SK-N-SH (cell line): Measurements from ENCODE around the gene ZNF487. TPM values are rescaled to one million over a fixed set of nuclear protein-coding genes. Genes with fewer than 3 reads are reported as not detected.

Experiments used
- CTCF ChIA-PET: fragments of 300-600, 350-600 bp; formaldehyde crosslinking; extraction: SDS; loops from one replicate; lab custom pipeline; 2021; lab: Yijun Ruan, JAX
- POLR2A ChIA-PET: fragments of 350-600 bp; sonication (Branson Sonifier 250); formaldehyde crosslinking; extraction: SDS; loops from one replicate; lab custom pipeline; 2020; ENCODE audit warnings: antibody characterized with exemption, inconsistent platforms; lab: Yijun Ruan, JAX
- DNase-seq: peaks from one replicate; pipeline ENCODE4 v3.0.0; 2012
- H2AFZ ChIP-seq: fragments of 200-600 bp; sonication (generic); 2 replicates; pipeline ENCODE4 v1.8.1; 2016; ENCODE audit warnings: antibody characterized with exemption, mild to moderate bottlenecking, low read depth
- H3F3A ChIP-seq: fragments of 200-600 bp; sonication (generic); replicated peaks from 2 replicates; pipeline ENCODE3; 2016; ENCODE audit warnings: antibody characterized with exemption, mild to moderate bottlenecking; ENCODE audit not compliant: insufficient read depth
- H3K27ac ChIP-seq, 2 experiments: fragments of 200-500 bp in 1 of 2; fragments of 200-600 bp in 1 of 2; sonication (Bioruptor generic) in 1 of 2; sonication (generic), shearing (Covaris generic) in 1 of 2; 2 replicates each; pipeline versions ENCODE4 v1.5.1 to v1.6.1; 2014 to 2016; ENCODE audit warnings: low read depth in 2 of 2, inconsistent platforms in 1 of 2, low read length in 1 of 2, mild to moderate bottlenecking in 1 of 2, mixed read lengths in 1 of 2
- H3K27me3 ChIP-seq: fragments of 200-600 bp; sonication (generic), shearing (Covaris generic); 2 replicates; pipeline ENCODE4 v1.6.1; 2016; ENCODE audit warnings: mixed run types; ENCODE audit not compliant: insufficient read depth
- H3K36me3 ChIP-seq, 2 experiments: fragments of 200-500 bp in 1 of 2; fragments of 200-600 bp in 1 of 2; sonication (Bioruptor generic) in 1 of 2; sonication (generic) in 1 of 2; replicated peaks in 1 of 2; 2 replicates each; pipeline versions ENCODE3 to v1.5.1; 2014 to 2016; ENCODE audit warnings: low read length in 1 of 2, mild to moderate bottlenecking in 1 of 2; ENCODE audit not compliant: insufficient read depth in 2 of 2, control insufficient read depth in 1 of 2
- H3K4me1 ChIP-seq, 2 experiments: fragments of 200-500 bp in 1 of 2; fragments of 200-600 bp in 1 of 2; sonication (Bioruptor generic) in 1 of 2; sonication (generic), shearing (Covaris generic) in 1 of 2; 2 replicates each; pipeline versions ENCODE4 v1.5.1 to v1.6.1; 2014 to 2016; ENCODE audit warnings: low read depth in 1 of 2, low read length in 1 of 2, mixed run types in 1 of 2; ENCODE audit not compliant: insufficient read depth in 2 of 2, control insufficient read depth in 1 of 2
- H3K4me2 ChIP-seq: fragments of 200-600 bp; sonication (generic), shearing (Covaris generic); 2 replicates; pipeline ENCODE4 v1.6.1; 2017; ENCODE audit warnings: mixed run types
- H3K4me3 ChIP-seq, 2 experiments: fragments of 200-500 bp in 1 of 2; fragments of 200-600 bp in 1 of 2; sonication (Bioruptor generic) in 1 of 2; sonication (generic), shearing (Covaris generic) in 1 of 2; 2 replicates each; pipeline versions ENCODE4 v1.5.1 to v1.8.1; 2014 to 2016; ENCODE audit warnings: low read depth in 2 of 2, inconsistent platforms in 1 of 2, low read length in 1 of 2, mild to moderate bottlenecking in 1 of 2, mixed read lengths in 1 of 2, moderate library complexity in 1 of 2
- H3K79me2 ChIP-seq: fragments of 200-600 bp; sonication (generic); 2 replicates; pipeline ENCODE4 v1.8.1; 2017; ENCODE audit warnings: mild to moderate bottlenecking; ENCODE audit not compliant: insufficient read depth
- H3K9ac ChIP-seq: fragments of 200-600 bp; sonication (generic); 2 replicates; pipeline ENCODE4 v1.6.1; 2017; ENCODE audit warnings: mixed run types
- H3K9me2 ChIP-seq: fragments of 200-600 bp; sonication (generic); 2 replicates; pipeline ENCODE4 v1.6.1; 2017; ENCODE audit warnings: mixed run types
- H3K9me3 ChIP-seq: fragments of 200-600 bp; sonication (generic); 2 replicates; pipeline ENCODE4 v1.6.1; 2017; ENCODE audit warnings: mixed run types, mild to moderate bottlenecking, moderate library complexity
- H4K20me1 ChIP-seq: fragments of 200-600 bp; sonication (generic); 2 replicates; pipeline ENCODE4 v1.6.1; 2017; ENCODE audit warnings: mild to moderate bottlenecking, mixed run types; ENCODE audit not compliant: insufficient read depth
- CHD2 ChIP-seq: fragments of 150-350 bp; IDR thresholded peaks from 2 replicates; pipeline ENCODE4 v1.6.1; 2018; ENCODE audit warnings: low read length; ENCODE audit not compliant: partially characterized antibody
- ELF1 ChIP-seq: IDR thresholded peaks from 2 replicates; pipeline ENCODE4 v1.4.0; 2012
- EP300 ChIP-seq, 2 experiments: IDR thresholded peaks; 2 replicates each; pipeline versions ENCODE4 v1.4.0 to v1.6.1; 2012; ENCODE audit warnings: borderline replicate concordance in 1 of 2, low read depth in 1 of 2, low read length in 1 of 2
- EZH2phosphoT487 ChIP-seq: fragments of 200-600 bp; sonication (generic); IDR thresholded peaks from 2 replicates; pipeline ENCODE4 v1.6.1; 2017; ENCODE audit warnings: low read depth, mixed run types, mild to moderate bottlenecking, antibody characterized with exemption, moderate library complexity, borderline replicate concordance
- FOSL2 ChIP-seq: IDR thresholded peaks from 2 replicates; pipeline ENCODE4 v1.4.0; 2012; ENCODE audit warnings: low read depth, mild to moderate bottlenecking, moderate library complexity, borderline replicate concordance
- FOXJ3 ChIP-seq: sonication (generic); formaldehyde crosslinking; IDR thresholded peaks from 2 replicates; pipeline ENCODE4 v1.5.1; 2020; ENCODE audit warnings: mild to moderate bottlenecking, missing genetic modification reagents
- FOXM1 ChIP-seq: IDR thresholded peaks from 2 replicates; pipeline ENCODE4 v1.4.0; 2012; ENCODE audit warnings: low read depth, mild to moderate bottlenecking
- GABPA ChIP-seq: IDR thresholded peaks from 2 replicates; pipeline ENCODE4 v1.4.0; 2012; ENCODE audit warnings: low read depth, mild to moderate bottlenecking
- JUND ChIP-seq: IDR thresholded peaks from 2 replicates; pipeline ENCODE4 v1.4.0; 2012
- NFIC ChIP-seq: IDR thresholded peaks from 2 replicates; pipeline ENCODE4 v1.4.0; 2012; ENCODE audit warnings: borderline replicate concordance
- NRF1 ChIP-seq: IDR thresholded peaks from 2 replicates; pipeline ENCODE4 v1.6.1; 2012; ENCODE audit warnings: low read depth, mild to moderate bottlenecking, low read length
- RAD21 ChIP-seq: IDR thresholded peaks from 2 replicates; pipeline ENCODE4 v1.6.1; 2012; ENCODE audit warnings: mild to moderate bottlenecking, low read length
- RCOR1 ChIP-seq: fragments of 150-350 bp; IDR thresholded peaks from 2 replicates; pipeline ENCODE4 v1.6.1; 2017; ENCODE audit warnings: antibody characterized with exemption, low read length
- RFX5 ChIP-seq: IDR thresholded peaks from 2 replicates; pipeline ENCODE4 v1.6.1; 2012; ENCODE audit warnings: mild to moderate bottlenecking, improper control_type of control experiment, low read length
- RXRA ChIP-seq: IDR thresholded peaks from 2 replicates; pipeline ENCODE4 v1.4.0; 2012; ENCODE audit warnings: low read depth, mild to moderate bottlenecking, borderline replicate concordance
- SIN3A ChIP-seq: IDR thresholded peaks from 2 replicates; pipeline ENCODE4 v1.6.1; 2012; ENCODE audit warnings: low read depth, mild to moderate bottlenecking, low read length, moderate library complexity, borderline replicate concordance
- SMC3 ChIP-seq: IDR thresholded peaks from 2 replicates; pipeline ENCODE4 v1.6.1; 2012; ENCODE audit warnings: low read depth, low read length, improper control_type of control experiment
- TAF1 ChIP-seq: IDR thresholded peaks from 2 replicates; pipeline ENCODE4 v1.6.1; 2012; ENCODE audit warnings: low read depth, mild to moderate bottlenecking, low read length, moderate library complexity, borderline replicate concordance
- TCF12 ChIP-seq: IDR thresholded peaks from 2 replicates; pipeline ENCODE4 v1.4.0; 2012
- TEAD4 ChIP-seq: IDR thresholded peaks from 2 replicates; pipeline ENCODE4 v1.4.0; 2012; ENCODE audit warnings: mild to moderate bottlenecking, borderline replicate concordance; ENCODE audit not compliant: insufficient read depth
- YY1 ChIP-seq: IDR thresholded peaks from 2 replicates; pipeline ENCODE4 v1.4.0; 2012; ENCODE audit warnings: low read depth, mild to moderate bottlenecking
- WGBS: methylation state at CpG from one replicate; pipeline ENCODE4 v1.1.6; 2017; ENCODE audit warnings: low lambda C conversion rate; 5-methylcytosine and 5-hydroxymethylcytosine counted together
- polyA plus RNA-seq, 3 experiments: library from polyadenylated mRNA; depleted of rRNA; stranded (reverse); fragments of >200 nt; gene quantifications; 2 replicates each; pipeline ENCODE4 v1.2.3, GENCODE V29; 2012
- TF ChIP-seq, protein P1 (sequence below): fragments of 150-350 bp; IDR thresholded peaks from 2 replicates; pipeline ENCODE4 v1.6.1; 2016; ENCODE audit warnings: mild to moderate bottlenecking, low read depth, low read length
- TF ChIP-seq, protein P2 (sequence below): IDR thresholded peaks from 2 replicates; pipeline ENCODE4 v1.4.0; 2012; ENCODE audit warnings: low read depth, borderline replicate concordance
- TF ChIP-seq, protein P3 (sequence below): IDR thresholded peaks from 2 replicates; pipeline ENCODE4 v1.4.0; 2012; ENCODE audit warnings: low read depth
- TF ChIP-seq, protein P4 (sequence below): fragments of 200-600 bp; sonication (generic); IDR thresholded peaks from 2 replicates; pipeline ENCODE4 v1.6.1; 2017; ENCODE audit warnings: antibody characterized with exemption, mild to moderate bottlenecking, moderate library complexity
- TF ChIP-seq, protein P5 (sequence below): IDR thresholded peaks from 2 replicates; pipeline ENCODE4; 2012

ZNF487 gene
- polyA plus RNA-seq, 1 of the 3 experiments (the other 2 are of a cell fraction) = 2.7 TPM

DNA sequence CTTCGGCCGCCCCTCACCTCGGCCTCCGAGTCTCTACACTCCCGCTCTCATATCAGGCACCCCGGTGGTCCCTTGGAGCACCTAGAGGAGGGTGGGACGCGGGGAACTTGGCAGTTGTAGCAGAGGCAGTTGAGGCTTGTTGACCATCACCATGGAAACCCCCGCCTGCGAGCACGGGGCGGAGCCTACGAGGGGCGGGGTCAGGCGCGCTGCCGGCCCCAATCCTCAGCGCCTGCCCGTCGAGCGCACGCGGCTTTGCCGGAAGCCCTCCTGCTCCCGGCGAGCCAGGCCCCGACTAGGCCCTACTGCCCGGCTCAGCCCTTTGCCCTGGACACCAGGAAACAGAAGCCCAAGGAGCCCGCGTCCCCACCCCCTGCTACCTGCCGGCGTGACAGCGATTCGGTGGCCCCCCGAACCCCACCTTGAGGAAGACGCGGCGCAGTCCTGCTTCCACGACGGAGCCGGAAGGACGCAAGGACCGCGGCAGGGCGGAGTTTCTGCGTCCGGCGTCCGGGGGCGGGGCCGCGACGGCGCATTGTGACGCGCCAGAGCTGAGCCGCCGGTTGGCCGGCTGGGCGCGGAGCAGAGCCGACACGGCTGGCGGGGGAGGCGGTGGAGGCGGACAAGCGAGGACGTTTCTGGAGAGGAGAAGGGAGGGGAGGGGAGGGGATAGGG is 28.1 kb upstream of the ZNF487 start, which contains the start of gene HNRNPF:
TSS of gene HNRNPF (minus strand) at position 477 of the 675 bp plus-strand sequence. CDS start 21,302 bp downstream, outside the sequence.
- peaks cover 11 to 12% of the 10 kb centered on the region in 2 experiments; a peak in 2 of 4 replicates for H3K4me1 ChIP-seq
- under 1% methylated on average over 37 of the region's 68 CpGs for WGBS
- TF ChIP-seq TCF12 = no peak
- TF ChIP-seq FOSL2 = no peak
- TF ChIP-seq TEAD4 = no peak
- no peak for TF ChIP-seq SMC3
- TF ChIP-seq, protein P1, sequence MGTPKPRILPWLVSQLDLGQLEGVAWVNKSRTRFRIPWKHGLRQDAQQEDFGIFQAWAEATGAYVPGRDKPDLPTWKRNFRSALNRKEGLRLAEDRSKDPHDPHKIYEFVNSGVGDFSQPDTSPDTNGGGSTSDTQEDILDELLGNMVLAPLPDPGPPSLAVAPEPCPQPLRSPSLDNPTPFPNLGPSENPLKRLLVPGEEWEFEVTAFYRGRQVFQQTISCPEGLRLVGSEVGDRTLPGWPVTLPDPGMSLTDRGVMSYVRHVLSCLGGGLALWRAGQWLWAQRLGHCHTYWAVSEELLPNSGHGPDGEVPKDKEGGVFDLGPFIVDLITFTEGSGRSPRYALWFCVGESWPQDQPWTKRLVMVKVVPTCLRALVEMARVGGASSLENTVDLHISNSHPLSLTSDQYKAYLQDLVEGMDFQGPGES = no peak
- TF ChIP-seq RXRA = no peak
- TF ChIP-seq GABPA = peak; percentile 75
- no peak for TF ChIP-seq EZH2phosphoT487
- TF ChIP-seq ELF1 = peak; percentile 83
- peak; percentile 73; the same call in 1 of the 2 replicates for TF ChIP-seq RFX5
- TF ChIP-seq TAF1 = no peak; the same call in 1 of the 2 replicates
- no peak for TF ChIP-seq FOXM1
- TF ChIP-seq JUND = no peak
- no peak for TF ChIP-seq RAD21
- no peak for TF ChIP-seq NFIC
- TF ChIP-seq, protein P2, sequence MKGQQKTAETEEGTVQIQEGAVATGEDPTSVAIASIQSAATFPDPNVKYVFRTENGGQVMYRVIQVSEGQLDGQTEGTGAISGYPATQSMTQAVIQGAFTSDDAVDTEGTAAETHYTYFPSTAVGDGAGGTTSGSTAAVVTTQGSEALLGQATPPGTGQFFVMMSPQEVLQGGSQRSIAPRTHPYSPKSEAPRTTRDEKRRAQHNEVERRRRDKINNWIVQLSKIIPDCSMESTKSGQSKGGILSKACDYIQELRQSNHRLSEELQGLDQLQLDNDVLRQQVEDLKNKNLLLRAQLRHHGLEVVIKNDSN = no peak
- TF ChIP-seq, protein P3, sequence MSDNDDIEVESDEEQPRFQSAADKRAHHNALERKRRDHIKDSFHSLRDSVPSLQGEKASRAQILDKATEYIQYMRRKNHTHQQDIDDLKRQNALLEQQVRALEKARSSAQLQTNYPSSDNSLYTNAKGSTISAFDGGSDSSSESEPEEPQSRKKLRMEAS = peak; percentile 99
- no peak; a peak in 1 of 4 replicates for TF ChIP-seq EP300 (IDR thresholded peaks at IDR 0.05; ENCODE audit: borderline replicate concordance in 1 of 2, low read depth in 1 of 2, low read length in 1 of 2)
- TF ChIP-seq NRF1 = peak; percentile 59
- TF ChIP-seq FOXJ3 (CRISPR knock-in tag) = no peak
- peak; percentile 77; the same call in 1 of the 2 replicates for TF ChIP-seq SIN3A
- TF ChIP-seq, protein P4, sequence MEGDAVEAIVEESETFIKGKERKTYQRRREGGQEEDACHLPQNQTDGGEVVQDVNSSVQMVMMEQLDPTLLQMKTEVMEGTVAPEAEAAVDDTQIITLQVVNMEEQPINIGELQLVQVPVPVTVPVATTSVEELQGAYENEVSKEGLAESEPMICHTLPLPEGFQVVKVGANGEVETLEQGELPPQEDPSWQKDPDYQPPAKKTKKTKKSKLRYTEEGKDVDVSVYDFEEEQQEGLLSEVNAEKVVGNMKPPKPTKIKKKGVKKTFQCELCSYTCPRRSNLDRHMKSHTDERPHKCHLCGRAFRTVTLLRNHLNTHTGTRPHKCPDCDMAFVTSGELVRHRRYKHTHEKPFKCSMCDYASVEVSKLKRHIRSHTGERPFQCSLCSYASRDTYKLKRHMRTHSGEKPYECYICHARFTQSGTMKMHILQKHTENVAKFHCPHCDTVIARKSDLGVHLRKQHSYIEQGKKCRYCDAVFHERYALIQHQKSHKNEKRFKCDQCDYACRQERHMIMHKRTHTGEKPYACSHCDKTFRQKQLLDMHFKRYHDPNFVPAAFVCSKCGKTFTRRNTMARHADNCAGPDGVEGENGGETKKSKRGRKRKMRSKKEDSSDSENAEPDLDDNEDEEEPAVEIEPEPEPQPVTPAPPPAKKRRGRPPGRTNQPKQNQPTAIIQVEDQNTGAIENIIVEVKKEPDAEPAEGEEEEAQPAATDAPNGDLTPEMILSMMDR = no peak
- TF ChIP-seq, protein P5, sequence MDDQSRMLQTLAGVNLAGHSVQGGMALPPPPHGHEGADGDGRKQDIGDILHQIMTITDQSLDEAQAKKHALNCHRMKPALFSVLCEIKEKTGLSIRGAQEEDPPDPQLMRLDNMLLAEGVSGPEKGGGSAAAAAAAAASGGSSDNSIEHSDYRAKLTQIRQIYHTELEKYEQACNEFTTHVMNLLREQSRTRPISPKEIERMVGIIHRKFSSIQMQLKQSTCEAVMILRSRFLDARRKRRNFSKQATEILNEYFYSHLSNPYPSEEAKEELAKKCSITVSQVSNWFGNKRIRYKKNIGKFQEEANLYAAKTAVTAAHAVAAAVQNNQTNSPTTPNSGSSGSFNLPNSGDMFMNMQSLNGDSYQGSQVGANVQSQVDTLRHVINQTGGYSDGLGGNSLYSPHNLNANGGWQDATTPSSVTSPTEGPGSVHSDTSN = 0 out of 2 replicates have a peak, but pooled peaks have one; percentile 4
- TF ChIP-seq CHD2 = no peak
- no peak for TF ChIP-seq RCOR1
- TF ChIP-seq YY1 = no peak

More for the DNA sequence above, 28.1 kb upstream of the ZNF487 start, which contains the start of gene HNRNPF:
- peak within 1 kb of the TSS; percentile 99 for H3K9ac ChIP-seq
- peak within 1 kb of the TSS; percentile 98 for H2AFZ ChIP-seq
- H3K36me3 ChIP-seq = peaks cover 0 to 9% of the 10 kb centered on the region in 2 experiments
- no peaks in the 10 kb centered on the region for H3K9me2 ChIP-seq
- POLR2A ChIA-PET = interaction anchor here (1.4 to 1.7 kb wide), 4 partner anchors 11 to 27 kb away, joined by 4 to 12 read pairs (median 8); partner anchors contain the start of gene ZNF487
- peaks cover 18% of the 10 kb centered on the region for H3F3A ChIP-seq
- H3K79me2 ChIP-seq = peaks cover 51% of the 10 kb centered on the region
- DNase-seq = peak; percentile 94
- H3K4me2 ChIP-seq = peak within 1 kb of the TSS; percentile 98
- H3K27me3 ChIP-seq = no peaks in the 10 kb centered on the region
- no peaks in the 10 kb centered on the region for H3K9me3 ChIP-seq
- peak within 1 kb of the TSS; percentile 67 to 86 for H3K4me3 ChIP-seq
- CTCF ChIA-PET = interaction anchor here (0.6 to 1.8 kb wide), 4 partner anchors 11 to 202 kb away, joined by 3 to 6 read pairs (median 5); partner anchors contain the start of gene ZNF487
- peak within 1 kb of the TSS; percentile 92 to 97 for H3K27ac ChIP-seq
- H4K20me1 ChIP-seq = peaks cover 39% of the 10 kb centered on the region
